OCI-LY7 (cell line): ENCODE data around the gene PFDN4. TPM values are rescaled to one million over a fixed set of nuclear protein-coding genes. Genes with fewer than 3 reads are reported as not detected.

Source experiments
- BruUV-seq: library from RNA; stranded (reverse); fragments of 400-500 nt; replicated peaks from 2 replicates; lab custom pipeline; 2021; lab: Mats Ljungman, UMichigan
- CTCF ChIA-PET: fragments of 300-600 bp; sonication (Branson Sonifier 250); formaldehyde crosslinking; loops from one replicate; lab custom pipeline; 2022; ENCODE audit warnings: antibody characterized with exemption; ENCODE audit not compliant: unreplicated experiment; lab: Charles Lee
- POLR2A ChIA-PET: fragments of 300-600 bp; sonication (Branson Sonifier 250); formaldehyde crosslinking; loops from one replicate; lab custom pipeline; 2022; ENCODE audit warnings: antibody characterized with exemption; lab: Charles Lee
- DNase-seq: peaks from one replicate; pipeline ENCODE4 v3.0.0-alpha.2; 2015; ENCODE audit warnings: low spot score
- H2AFZ ChIP-seq: fragments of 200-600 bp; sonication (generic), shearing (Covaris generic); 2 replicates; pipeline ENCODE4 v1.6.1; 2014; ENCODE audit warnings: mild to moderate bottlenecking, antibody characterized with exemption, low read length, moderate library complexity
- H3K27ac ChIP-seq: fragments of 200-600 bp; sonication (generic); 2 replicates; pipeline ENCODE4 v1.5.1; 2014; ENCODE audit warnings: mixed run types, low read depth, mild to moderate bottlenecking, moderate library complexity, low read length, inconsistent platforms; ENCODE audit not compliant: poor library complexity, severe bottlenecking
- H3K36me3 ChIP-seq: fragments of 200-600 bp; sonication (generic); 2 replicates; pipeline ENCODE4 v1.6.1; 2014; ENCODE audit warnings: mild to moderate bottlenecking, antibody characterized with exemption, low read length, moderate library complexity, mixed read lengths; ENCODE audit not compliant: insufficient read depth
- H3K4me1 ChIP-seq: fragments of 200-600 bp; sonication (generic); 2 replicates; pipeline ENCODE4 v1.5.1; 2014; ENCODE audit warnings: mild to moderate bottlenecking, low read length; ENCODE audit not compliant: insufficient read depth, poor library complexity, severe bottlenecking
- H3K4me2 ChIP-seq: fragments of 200-600 bp; sonication (generic); 2 replicates; pipeline ENCODE4 v1.6.1; 2014; ENCODE audit warnings: mild to moderate bottlenecking, low read length
- H3K4me3 ChIP-seq: fragments of 200-600 bp; sonication (generic); 2 replicates; pipeline ENCODE4 v1.5.1; 2014; ENCODE audit warnings: mild to moderate bottlenecking, low read depth, low read length; ENCODE audit not compliant: poor library complexity, severe bottlenecking
- H3K79me2 ChIP-seq: fragments of 200-600 bp; sonication (generic); 2 replicates; pipeline ENCODE4 v1.6.1; 2016; ENCODE audit warnings: low read depth, mild to moderate bottlenecking, low read length, moderate library complexity, mixed read lengths; ENCODE audit not compliant: insufficient read depth
- H3K9me2 ChIP-seq: fragments of 200-600 bp; sonication (generic); 2 replicates; pipeline ENCODE4 v1.6.1; 2016; ENCODE audit warnings: mild to moderate bottlenecking, low read length, mixed read lengths; ENCODE audit not compliant: insufficient read depth
- H3K9me3 ChIP-seq: fragments of 200-600 bp; sonication (generic); 2 replicates; pipeline ENCODE4 v1.6.1; 2014; ENCODE audit warnings: mild to moderate bottlenecking, mixed run types, low read length, mixed read lengths
- H4K20me1 ChIP-seq: fragments of 200-600 bp; sonication (generic); 2 replicates; pipeline ENCODE4 v1.6.1; 2014; ENCODE audit warnings: mild to moderate bottlenecking, antibody characterized with exemption, low read length, moderate library complexity, mixed read lengths; ENCODE audit not compliant: insufficient read depth
- CTCF ChIP-seq: fragments of 200-600 bp; sonication (generic); conservative IDR thresholded peaks from 2 replicates; pipeline ENCODE4 v1.5.1; 2014; ENCODE audit warnings: mild to moderate bottlenecking, antibody characterized with exemption, low read length, moderate library complexity, mixed read lengths
- EZH2phosphoT487 ChIP-seq: fragments of 200-600 bp; sonication (generic); IDR thresholded peaks from 2 replicates; pipeline ENCODE4 v1.6.1; 2018; ENCODE audit warnings: low read depth, borderline replicate concordance, mild to moderate bottlenecking, mixed run types, antibody characterized with exemption, low read length, moderate library complexity, mixed read lengths
- intact Hi-C: fragments of 100-400 bp; cut with micrococcal nuclease; formaldehyde crosslinking; loops from one replicate; pipeline ENCODE4 v1.10.0; 2022; ENCODE audit not compliant: unreplicated experiment
- total RNA-seq, 2 experiments: library from RNA; depleted of rRNA in 1 of 2; stranded (reverse); fragments of >200 nt in 1 of 2; shearing (Covaris generic) in 1 of 2; gene quantifications; 2 replicates each; pipeline ENCODE4 v1.2.3, GENCODE V29; 2014 to 2022

Gene PFDN4
- total RNA-seq, 2 experiments from 2014 or later: 29.7 to 40.7 TPM

GRCh38 chr20:54207053-54207742 lies 689 bp upstream of the PFDN4 start:
- peaks cover 8% of the 10 kb centered on the region for H3K4me1 ChIP-seq
- H2AFZ ChIP-seq: peak overlapping the region; percentile 54; the same call in 1 of the 2 replicates
- peak overlapping the region; percentile 93; the same call in 1 of the 2 replicates for H3K4me2 ChIP-seq
- POLR2A ChIA-PET: interaction anchor here (0.5 to 1.0 kb wide), 3 partner anchors 17 to 111 kb away, joined by 3 to 7 read pairs (median 4); no protein-coding TSS in a partner anchor
- H4K20me1 ChIP-seq: peaks cover 4% of the 10 kb centered on the region; the same call in 1 of the 2 replicates
- peak overlapping the region; percentile 80 for H3K4me3 ChIP-seq
- BruUV-seq: no TSS peak
- H3K9me3 ChIP-seq: no peaks in the 10 kb centered on the region
- intact Hi-C loops: loop anchor here (5.0 kb wide), 1 partner anchor 265 kb away; no protein-coding TSS in a partner anchor
- TF ChIP-seq CTCF (no peak), EZH2phosphoT487 (no peak)
- H3K9me2 ChIP-seq: no peaks in the 10 kb centered on the region
- H3K79me2 ChIP-seq: peaks cover 18% of the 10 kb centered on the region
- CTCF ChIA-PET: interaction anchor here (1.5 kb wide), 1 partner anchor 7 kb away, joined by 7 read pairs; no protein-coding TSS in a partner anchor
- 0 out of 2 replicates have a peak, but pooled peaks cover 9% of the 10 kb centered on the region for H3K36me3 ChIP-seq
- no peak for DNase-seq
- no peak overlapping the region for H3K27ac ChIP-seq

DNA sequence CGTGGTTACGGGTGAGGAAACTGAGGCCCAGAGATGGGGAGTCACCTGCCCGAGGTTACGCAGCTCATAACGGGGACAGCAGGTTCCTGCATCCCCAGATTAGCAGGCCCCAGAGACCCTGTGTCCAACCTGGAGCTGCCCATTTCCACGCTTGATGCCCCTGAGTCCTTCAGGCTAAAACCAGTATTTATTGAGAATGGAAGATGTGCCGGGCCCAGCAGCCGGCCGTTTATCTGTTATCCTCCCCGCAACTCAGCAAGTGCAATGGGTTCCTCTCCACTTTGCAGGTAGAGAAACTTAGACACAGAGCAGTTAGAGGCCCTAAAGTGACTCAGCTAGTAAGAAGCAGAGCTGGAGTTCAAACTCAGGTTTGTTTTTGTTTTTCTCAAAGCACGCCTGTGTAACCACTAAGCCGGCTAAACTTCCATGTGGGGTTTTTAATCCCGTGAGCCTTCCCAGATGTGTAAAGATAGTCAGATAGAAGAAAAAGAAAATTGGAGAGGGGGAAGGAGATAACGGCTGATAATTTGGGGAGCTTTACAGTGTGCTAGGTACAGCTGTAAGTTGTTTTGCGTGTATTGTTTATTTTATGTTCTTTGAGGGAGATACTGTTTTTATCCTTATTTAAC lies 775 bp downstream of the PFDN4 start:
- intact Hi-C loops: loop anchor here (5.0 kb wide), 1 partner anchor 266 kb away; no protein-coding TSS in a partner anchor
- H3K9me2 ChIP-seq: no peaks in the 10 kb centered on the region
- CTCF ChIA-PET: interaction anchor here (0.6 to 1.5 kb wide), 3 partner anchors 9 to 64 kb away, joined by 3 to 7 read pairs (median 3); no protein-coding TSS in a partner anchor
- H3K4me2 ChIP-seq: peak overlapping the region; percentile 93
- POLR2A ChIA-PET: interaction anchor here (0.8 to 1.5 kb wide), 3 partner anchors 38 to 54 kb away, joined by 3 read pairs; no protein-coding TSS in a partner anchor
- TF ChIP-seq CTCF (no peak), EZH2phosphoT487 (no peak)
- peak overlapping the region; percentile 80 for H3K4me3 ChIP-seq
- peaks cover 14% of the 10 kb centered on the region; the same call in 1 of the 2 replicates for H3K36me3 ChIP-seq
- no TSS peak for BruUV-seq
- peaks cover 18% of the 10 kb centered on the region for H3K79me2 ChIP-seq
- H3K4me1 ChIP-seq: peaks cover 8% of the 10 kb centered on the region
- no peak overlapping the region for H3K27ac ChIP-seq
- H4K20me1 ChIP-seq: peaks cover 4% of the 10 kb centered on the region
- peak overlapping the region; percentile 54 for H2AFZ ChIP-seq
- peak; percentile 43 for DNase-seq
- no peaks in the 10 kb centered on the region for H3K9me3 ChIP-seq
